CD8-positive, alpha-beta memory T cell (primary cell): Measurements from ENCODE around the gene BTRC. TPM values are rescaled to one million over a fixed set of nuclear protein-coding genes. Genes with fewer than 3 reads are reported as not detected.
A peak's percentile ranks its signal among the peaks of the same experiment; 100 is the strongest.
"Not testable (repeated sequence)": the region's sequence is repeated elsewhere in the genome, so short reads cannot be mapped to it uniquely, and the experiment has no call there.

Experiments used
- CTCF ChIA-PET: fragments of 350-600 bp; sonication (Branson Sonifier 250); formaldehyde crosslinking; loops from one replicate; lab custom pipeline; 2021; ENCODE audit warnings: antibody characterized with exemption; lab: Charles Lee
- POLR2A ChIA-PET: fragments of 350-600 bp; sonication (Branson Sonifier 250); formaldehyde crosslinking; loops from one replicate; lab custom pipeline; 2021; ENCODE audit warnings: antibody characterized with exemption; lab: Charles Lee
- DNase-seq, 5 donors: peaks; one replicate each; pipeline versions ENCODE4 v3.0.0 to v3.0.0-alpha.2; 2020 to 2022; ENCODE audit warnings: mixed read lengths in 1 of 5
- H3K27ac ChIP-seq: one replicate; pipeline ENCODE4 v1.7.0; 2013; ENCODE audit warnings: low read depth, mild to moderate bottlenecking, low read length, moderate library complexity
- H3K27me3 ChIP-seq: 2 replicates; pipeline ENCODE4 v1.7.0; 2013; ENCODE audit warnings: low read length, mild to moderate bottlenecking; ENCODE audit not compliant: insufficient read depth, poor library complexity, severe bottlenecking
- H3K36me3 ChIP-seq: 2 replicates; pipeline ENCODE4 v1.7.0; 2013; ENCODE audit warnings: mild to moderate bottlenecking, low read length, moderate library complexity; ENCODE audit not compliant: insufficient read depth
- H3K4me1 ChIP-seq: 2 replicates; pipeline ENCODE4 v1.7.0; 2013; ENCODE audit warnings: mild to moderate bottlenecking, low read length, moderate library complexity; ENCODE audit not compliant: insufficient read depth
- H3K4me3 ChIP-seq: 2 replicates; pipeline ENCODE4 v1.7.0; 2013; ENCODE audit warnings: mild to moderate bottlenecking, low read length
- H3K9me3 ChIP-seq: 2 replicates; pipeline ENCODE4 v1.7.0; 2013; ENCODE audit warnings: mild to moderate bottlenecking, low read length
- H3K27ac Mint-ChIP-seq, 8 donors: one replicate each; pipeline ENCODE4 v1.8.0; 2020 to 2021; ENCODE audit warnings: mixed read lengths in 8 of 8, mild to moderate bottlenecking in 6 of 8, inconsistent platforms in 3 of 8, moderate library complexity in 3 of 8
- H3K27me3 Mint-ChIP-seq, 2 donors: one replicate each; pipeline ENCODE4 v1.8.0; 2020 to 2021; ENCODE audit warnings: mixed read lengths in 2 of 2, mild to moderate bottlenecking in 1 of 2, moderate library complexity in 1 of 2
- H3K36me3 Mint-ChIP-seq, 3 donors: one replicate each; pipeline ENCODE4 v1.8.0; 2020 to 2021; ENCODE audit warnings: mixed read lengths in 3 of 3, inconsistent platforms in 1 of 3, mild to moderate bottlenecking in 1 of 3
- H3K4me1 Mint-ChIP-seq, 3 donors: one replicate each; pipeline ENCODE4 v1.8.0; 2020 to 2021; ENCODE audit warnings: mixed read lengths in 3 of 3, inconsistent platforms in 1 of 3, mild to moderate bottlenecking in 1 of 3
- H3K4me3 Mint-ChIP-seq, 7 donors: one replicate each; pipeline ENCODE4 v1.8.0; 2020 to 2021; ENCODE audit warnings: mixed read lengths in 7 of 7, mild to moderate bottlenecking in 6 of 7, moderate library complexity in 4 of 7, inconsistent platforms in 2 of 7
- H3K9me3 Mint-ChIP-seq, 5 donors: one replicate each; pipeline ENCODE4 v1.8.0; 2020 to 2022; ENCODE audit warnings: mixed read lengths in 5 of 5, mild to moderate bottlenecking in 3 of 5, moderate library complexity in 2 of 5, inconsistent platforms in 1 of 5
- polyA plus RNA-seq: library from polyadenylated mRNA; unstranded; fragments of 300-500 nt; fragmentation: Illumina TruSeq; gene quantifications from one replicate; pipeline ENCODE4 v1.2.3, GENCODE V29; 2021
- total RNA-seq, 2 experiments: library from RNA; stranded (reverse); gene quantifications; one replicate each; pipeline ENCODE4 v1.2.3, GENCODE V29; 2021

Gene BTRC
- total and polyA plus RNA-seq, 3 experiments from 2014 or later = 7.1 to 21.3 (median 19.3) TPM

DNA sequence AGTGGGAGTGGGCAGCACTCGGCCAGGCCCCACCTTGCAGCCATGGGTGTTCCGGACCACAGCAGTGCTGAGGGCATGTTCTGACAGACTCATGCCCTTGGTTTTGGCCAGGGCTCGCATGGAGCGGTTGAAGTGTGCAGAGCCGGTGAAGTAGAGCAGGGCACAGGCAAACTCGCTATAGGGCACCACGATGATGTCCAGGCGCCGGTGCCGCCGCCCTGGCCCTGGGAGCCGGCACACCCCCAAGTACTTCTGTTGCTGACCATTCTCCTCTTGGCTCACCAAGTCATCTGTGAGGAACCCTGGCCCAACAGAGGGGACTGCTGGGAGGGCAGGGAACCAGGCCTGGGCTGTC is 225.5 kb downstream of the BTRC start:
- peaks cover 19% of the 10 kb centered on the region for H3K36me3 ChIP-seq
- Mint-ChIP-seq H3K4me3 (no peak overlapping the region), H3K27me3 (no peaks in the 10 kb centered on the region), H3K27ac (no peak overlapping the region), H3K9me3 (no peaks in the 10 kb centered on the region), H3K4me1 (peaks cover 0 to 4% (median 2%) of the 10 kb centered on the region in 3 donors), H3K36me3 (peaks cover 0 to 66% (median 8%) of the 10 kb centered on the region in 3 donors)
- no peak for DNase-seq
- no peak overlapping the region for H3K4me3 ChIP-seq
- ChIA-PET CTCF (interaction anchor here (6.6 kb wide), 1 partner anchor 9 kb away, joined by 33 read pairs; no protein-coding TSS in a partner anchor), POLR2A (no interaction called here)
- H3K9me3 ChIP-seq = no peaks in the 10 kb centered on the region
- H3K4me1 ChIP-seq = no peaks in the 10 kb centered on the region
- no peaks in the 10 kb centered on the region for H3K27me3 ChIP-seq
- no peak overlapping the region for H3K27ac ChIP-seq

- POLR2A ChIA-PET = no interaction called here
- peaks cover 19% of the 10 kb centered on the region for H3K36me3 ChIP-seq
Measured at GRCh38 chr10:101580486-101581399, 226.8 kb downstream of the BTRC start.

GRCh38 chr10:101585841-101586240 is 231.9 kb downstream of the BTRC start:
- Mint-ChIP-seq H3K27ac (peak overlapping the region in 1 of 8 donors; percentile 25), H3K36me3 (peaks cover 0 to 52% (median 4%) of the 10 kb centered on the region in 3 donors)
- CTCF ChIA-PET = interaction anchor here (3.0 kb wide), 1 partner anchor 15 kb away, joined by 22 read pairs; no protein-coding TSS in a partner anchor

More at GRCh38 chr10:101580486-101581399, 226.8 kb downstream of the BTRC start:
- no peaks in the 10 kb centered on the region for H3K9me3 Mint-ChIP-seq
- H3K27ac Mint-ChIP-seq = peak overlapping the region in 1 of 8 donors; percentile 70
- H3K4me3 ChIP-seq = no peak overlapping the region
- no peak for DNase-seq
- CTCF ChIA-PET = interaction anchor here (6.6 kb wide), 1 partner anchor 10 kb away, joined by 33 read pairs; no protein-coding TSS in a partner anchor
- H3K4me1 Mint-ChIP-seq = peaks cover 4 to 6% (median 5%) of the 10 kb centered on the region in 3 donors
- no peaks in the 10 kb centered on the region for H3K4me1 ChIP-seq
- peaks cover 0 to 76% (median 9%) of the 10 kb centered on the region in 3 donors for H3K36me3 Mint-ChIP-seq
- H3K27me3 Mint-ChIP-seq = no peaks in the 10 kb centered on the region
- no peaks in the 10 kb centered on the region for H3K9me3 ChIP-seq
- H3K27ac ChIP-seq = no peak overlapping the region
- no peaks in the 10 kb centered on the region for H3K27me3 ChIP-seq
- no peak overlapping the region for H3K4me3 Mint-ChIP-seq

GRCh38 chr10:101587725-101588653 is 234.0 kb downstream of the BTRC start, which contains the start of the genes DPCD and POLL:
Gene DPCD (plus strand): TSS chr10:101588321. CDS start chr10:101588337, 16 bp downstream.
Gene POLL (minus strand): TSS chr10:101588257. CDS start chr10:101587360, 897 bp downstream.
- no peaks in the 10 kb centered on the region for H3K9me3 ChIP-seq
- H3K4me3 ChIP-seq = peak within 1 kb of the TSS; percentile 95
- H3K27me3 ChIP-seq = peaks cover under 1% of the 10 kb centered on the region
- ChIA-PET CTCF (interaction anchor here (0.8 to 3.0 kb wide), 6 partner anchors 9 to 374 kb away, joined by 3 to 22 read pairs (median 4); no protein-coding TSS in a partner anchor), POLR2A (interaction anchor here (1.2 kb wide), 1 partner anchor 106 kb away, joined by 5 read pairs; no protein-coding TSS in a partner anchor)
- Mint-ChIP-seq H3K36me3 (peaks cover 0 to 33% (median 4%) of the 10 kb centered on the region in 3 donors), H3K9me3 (no peaks in the 10 kb centered on the region), H3K4me3 (peak within 1 kb of the TSS; percentile 93 to 97 (median 95)), H3K27me3 (no peaks in the 10 kb centered on the region), H3K27ac (peak within 1 kb of the TSS; percentile 84 to 97 (median 90)), H3K4me1 (peaks cover 27 to 35% (median 28%) of the 10 kb centered on the region in 3 donors)
- H3K4me1 ChIP-seq = peaks cover 16% of the 10 kb centered on the region
- H3K27ac ChIP-seq = peak within 1 kb of the TSS; percentile 85
- peak; percentile 82 to 94 (median 85) for DNase-seq
- peaks cover 8% of the 10 kb centered on the region for H3K36me3 ChIP-seq

More at GRCh38 chr10:101585841-101586240, 231.9 kb downstream of the BTRC start:
- Histone ChIP-seq H3K4me3 (no peak overlapping the region), H3K27me3 (no peaks in the 10 kb centered on the region), H3K27ac (no peak overlapping the region), H3K9me3 (no peaks in the 10 kb centered on the region), H3K4me1 (peaks cover 16% of the 10 kb centered on the region), H3K36me3 (peaks cover 13% of the 10 kb centered on the region)
- DNase-seq = no peak
- peak overlapping the region in 6 of 7 donors; percentile 25 to 95 (median 57) for H3K4me3 Mint-ChIP-seq
- peaks cover 27 to 35% (median 28%) of the 10 kb centered on the region in 3 donors for H3K4me1 Mint-ChIP-seq
- H3K27me3 Mint-ChIP-seq = no peaks in the 10 kb centered on the region
- POLR2A ChIA-PET = no interaction called here
- no peaks in the 10 kb centered on the region for H3K9me3 Mint-ChIP-seq

DNA sequence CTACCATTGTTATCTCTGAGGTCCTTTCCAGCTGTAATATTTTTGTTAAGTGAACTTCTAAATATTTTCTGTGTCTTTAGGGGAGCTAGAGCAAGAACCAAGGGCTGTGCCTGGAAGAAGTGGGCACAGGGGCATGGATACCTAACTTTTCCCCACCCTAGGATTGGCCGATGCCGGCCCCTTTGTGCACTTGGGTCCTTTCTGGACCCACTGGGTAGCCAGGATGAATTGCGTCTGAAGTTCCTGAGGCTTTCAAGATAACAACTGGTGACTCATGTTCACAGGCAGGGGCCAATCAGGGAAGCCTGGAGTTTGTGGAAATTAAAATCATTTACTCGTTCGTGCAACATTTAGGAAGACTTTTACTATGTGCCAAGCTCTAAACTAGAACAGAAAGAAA is 234.9 kb downstream of the BTRC start:
- Mint-ChIP-seq H3K27ac (peak overlapping the region in 4 of 8 donors; percentile 12 to 89 (median 49)), H3K9me3 (no peaks in the 10 kb centered on the region), H3K36me3 (peaks cover 0 to 25% (median 4%) of the 10 kb centered on the region in 3 donors), H3K4me3 (peak overlapping the region; percentile 56 to 97 (median 94)), H3K4me1 (peaks cover 27 to 31% (median 28%) of the 10 kb centered on the region in 3 donors), H3K27me3 (no peaks in the 10 kb centered on the region)
- H3K4me3 ChIP-seq = peak overlapping the region; percentile 95
- H3K9me3 ChIP-seq = no peaks in the 10 kb centered on the region
- H3K27ac ChIP-seq = no peak overlapping the region
- peaks cover 16% of the 10 kb centered on the region for H3K4me1 ChIP-seq
- H3K27me3 ChIP-seq = peaks cover 5% of the 10 kb centered on the region
- no peak for DNase-seq
- no peaks in the 10 kb centered on the region for H3K36me3 ChIP-seq
- ChIA-PET POLR2A (no interaction called here), CTCF (interaction anchor here (2.1 kb wide), 1 partner anchor 375 kb away, joined by 8 read pairs; no protein-coding TSS in a partner anchor)

- CTCF ChIA-PET, H3K4me1 Mint-ChIP-seq, H3K27ac ChIP-seq, H3K36me3 Mint-ChIP-seq, H3K4me3 ChIP-seq, H3K36me3 ChIP-seq, H3K4me1 ChIP-seq, H3K27me3 Mint-ChIP-seq, DNase-seq, H3K27ac Mint-ChIP-seq, H3K27me3 ChIP-seq, H3K9me3 Mint-ChIP-seq, POLR2A ChIA-PET, H3K9me3 ChIP-seq: not testable (repeated sequence)
- H3K4me3 Mint-ChIP-seq = peak overlapping the region in 1 of 7 donors; percentile 20
Measured at GRCh38 chr10:101593331-101593730, 239.4 kb downstream of the BTRC start.
